SK-N-SH treated with all-trans-retinoic acid at 6 μM for 48 hours (cell line): ENCODE results near the gene PPP2R2C.

Experiments
- ATAC-seq: fragments of 200-7000 bp; cut with Tn5 transposase; 3 replicates; pipeline ENCODE4 v1.9.1; 2020; ENCODE audit warnings: mild to moderate bottlenecking, moderate library complexity
- ARNTL ChIP-seq: fragments of 450-650 bp; formaldehyde crosslinking; IDR thresholded peaks from 2 replicates; pipeline ENCODE4 v1.5.0; 2020; ENCODE audit warnings: low read depth, mild to moderate bottlenecking, moderate library complexity, borderline replicate concordance
- BACH2 ChIP-seq: fragments of 250-450 bp; sonication (Bioruptor Pico); IDR thresholded peaks from 2 replicates; pipeline ENCODE4 v1.9.0; 2021; ENCODE audit warnings: mild to moderate bottlenecking, borderline replicate concordance
- ESRRG ChIP-seq: fragments of 250-450 bp; sonication (Bioruptor Pico); IDR thresholded peaks from 2 replicates; pipeline ENCODE4 v1.6.1; 2021; ENCODE audit warnings: mild to moderate bottlenecking
- GLIS3 ChIP-seq: fragments of 250-450 bp; sonication (Bioruptor Pico); IDR thresholded peaks from 2 replicates; pipeline ENCODE4 v1.5.0; 2020; ENCODE audit warnings: mild to moderate bottlenecking, moderate library complexity
- ISL1 ChIP-seq: fragments of 250-450 bp; sonication (Bioruptor Pico); IDR thresholded peaks from 2 replicates; pipeline ENCODE4 v2.1.2; 2022; ENCODE audit warnings: mild to moderate bottlenecking, moderate library complexity
- OSR1 ChIP-seq: fragments of 250-450 bp; sonication (Bioruptor Pico); IDR thresholded peaks from 2 replicates; pipeline ENCODE4 v1.8.0; 2022; ENCODE audit warnings: moderate library complexity, mild to moderate bottlenecking, inconsistent platforms
- RARB ChIP-seq: fragments of 250-450 bp; sonication (Bioruptor Pico); IDR thresholded peaks from 2 replicates; pipeline ENCODE4 v1.8.0; 2021; ENCODE audit warnings: mild to moderate bottlenecking, moderate library complexity
- TCF4 ChIP-seq: fragments of 250-450 bp; sonication (Bioruptor Pico); IDR thresholded peaks from 2 replicates; pipeline ENCODE4 v1.8.0; 2021; ENCODE audit warnings: mild to moderate bottlenecking, moderate library complexity, borderline replicate concordance
- TOX ChIP-seq: fragments of 250-450 bp; sonication (Bioruptor Pico); IDR thresholded peaks from 2 replicates; pipeline ENCODE4 v1.8.0; 2021; ENCODE audit warnings: mild to moderate bottlenecking, moderate library complexity, borderline replicate concordance
- ZC3H10 ChIP-seq: fragments of 250-450 bp; sonication (Bioruptor Pico); IDR thresholded peaks from 2 replicates; pipeline ENCODE4 v1.5.1; 2021; ENCODE audit warnings: mild to moderate bottlenecking, moderate library complexity
- ZNF565 ChIP-seq: fragments of 450-650 bp; formaldehyde crosslinking; conservative IDR thresholded peaks from 2 replicates; pipeline ENCODE4 v1.5.0; 2020; ENCODE audit warnings: low read depth, mild to moderate bottlenecking, moderate library complexity
- ZNF8 ChIP-seq: fragments of 450-650 bp; formaldehyde crosslinking; IDR thresholded peaks from 2 replicates; pipeline ENCODE4 v1.5.0; 2020; ENCODE audit warnings: mild to moderate bottlenecking, moderate library complexity
- TF ChIP-seq, protein P1 (sequence below): fragments of 250-450 bp; sonication (Bioruptor Pico); IDR thresholded peaks from 2 replicates; pipeline ENCODE4 v1.5.1; 2020; ENCODE audit warnings: low read depth, mild to moderate bottlenecking, moderate library complexity
- TF ChIP-seq, protein P2 (sequence below): fragments of 250-450 bp; sonication (Bioruptor Pico); IDR thresholded peaks from 2 replicates; pipeline ENCODE4 v1.5.1; 2021; ENCODE audit warnings: mild to moderate bottlenecking, moderate library complexity
- TF ChIP-seq, protein P3 (sequence below): fragments of 250-450 bp; sonication (Bioruptor Pico); IDR thresholded peaks from 2 replicates; pipeline ENCODE4 v1.8.0; 2020; ENCODE audit warnings: mild to moderate bottlenecking, moderate library complexity, borderline replicate concordance
- TF ChIP-seq, protein P4 (sequence below): fragments of 250-450 bp; sonication (Bioruptor Pico); IDR thresholded peaks from 2 replicates; pipeline ENCODE4 v1.8.0; 2021; ENCODE audit warnings: low read depth, mild to moderate bottlenecking, moderate library complexity, borderline replicate concordance

Gene PPP2R2C

DNA sequence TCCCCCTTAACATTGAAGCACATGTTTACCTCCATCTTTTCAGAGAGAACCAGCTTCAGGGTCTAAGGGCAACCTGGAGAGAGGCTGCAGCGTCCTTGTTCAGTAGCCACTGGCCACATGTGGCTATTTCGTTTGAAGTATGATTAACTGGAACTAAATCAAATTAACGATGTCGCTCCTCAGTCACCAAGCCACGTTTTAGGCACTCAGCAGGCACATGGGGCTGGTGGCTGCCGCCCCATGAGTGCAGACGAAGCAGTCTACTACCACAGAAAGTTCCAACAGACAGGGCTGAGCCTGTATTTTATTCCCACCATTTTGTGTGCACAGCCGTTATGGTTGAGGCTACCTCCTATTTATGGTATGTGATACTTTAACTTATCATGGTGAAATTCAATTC lies 103.4 kb downstream of the PPP2R2C start (continued):
- TF ChIP-seq, protein P1, sequence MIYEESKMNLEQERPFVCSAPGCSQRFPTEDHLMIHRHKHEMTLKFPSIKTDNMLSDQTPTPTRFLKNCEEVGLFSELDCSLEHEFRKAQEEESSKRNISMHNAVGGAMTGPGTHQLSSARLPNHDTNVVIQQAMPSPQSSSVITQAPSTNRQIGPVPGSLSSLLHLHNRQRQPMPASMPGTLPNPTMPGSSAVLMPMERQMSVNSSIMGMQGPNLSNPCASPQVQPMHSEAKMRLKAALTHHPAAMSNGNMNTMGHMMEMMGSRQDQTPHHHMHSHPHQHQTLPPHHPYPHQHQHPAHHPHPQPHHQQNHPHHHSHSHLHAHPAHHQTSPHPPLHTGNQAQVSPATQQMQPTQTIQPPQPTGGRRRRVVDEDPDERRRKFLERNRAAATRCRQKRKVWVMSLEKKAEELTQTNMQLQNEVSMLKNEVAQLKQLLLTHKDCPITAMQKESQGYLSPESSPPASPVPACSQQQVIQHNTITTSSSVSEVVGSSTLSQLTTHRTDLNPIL: no peak
- TF ChIP-seq, protein P2, sequence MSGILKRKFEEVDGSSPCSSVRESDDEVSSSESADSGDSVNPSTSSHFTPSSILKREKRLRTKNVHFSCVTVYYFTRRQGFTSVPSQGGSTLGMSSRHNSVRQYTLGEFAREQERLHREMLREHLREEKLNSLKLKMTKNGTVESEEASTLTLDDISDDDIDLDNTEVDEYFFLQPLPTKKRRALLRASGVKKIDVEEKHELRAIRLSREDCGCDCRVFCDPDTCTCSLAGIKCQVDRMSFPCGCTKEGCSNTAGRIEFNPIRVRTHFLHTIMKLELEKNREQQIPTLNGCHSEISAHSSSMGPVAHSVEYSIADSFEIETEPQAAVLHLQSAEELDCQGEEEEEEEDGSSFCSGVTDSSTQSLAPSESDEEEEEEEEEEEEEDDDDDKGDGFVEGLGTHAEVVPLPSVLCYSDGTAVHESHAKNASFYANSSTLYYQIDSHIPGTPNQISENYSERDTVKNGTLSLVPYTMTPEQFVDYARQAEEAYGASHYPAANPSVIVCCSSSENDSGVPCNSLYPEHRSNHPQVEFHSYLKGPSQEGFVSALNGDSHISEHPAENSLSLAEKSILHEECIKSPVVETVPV: no peak
- no peak for TF ChIP-seq ZNF565

DNA sequence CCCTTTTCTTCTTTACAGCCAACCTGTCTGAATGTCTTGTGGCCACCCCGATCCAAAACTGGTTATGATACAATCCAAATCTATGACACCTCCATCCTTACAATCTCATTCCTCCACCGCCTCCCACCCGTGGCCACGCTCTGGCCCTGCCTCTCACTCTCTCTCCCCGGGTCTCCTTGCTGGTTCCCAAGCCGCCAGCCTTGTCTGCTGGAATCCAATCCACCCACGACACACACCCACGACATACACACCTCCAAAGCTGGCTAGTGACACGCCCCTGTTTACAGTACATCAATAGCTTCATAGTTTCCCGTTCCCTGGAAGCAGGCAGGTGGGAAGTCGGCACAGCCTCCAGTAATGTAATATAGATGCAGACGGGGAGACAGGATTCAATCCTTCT lies 103.8 kb downstream of the PPP2R2C start:
- ATAC-seq: no peak
- TF ChIP-seq ZC3H10 (CRISPR knock-in tag) (no peak), ARNTL (no peak), ESRRG (no peak), ZNF8 (CRISPR knock-in tag) (no peak), TCF4 (CRISPR knock-in tag) (no peak)
- TF ChIP-seq, protein P2: no peak
- TF ChIP-seq, protein P3, sequence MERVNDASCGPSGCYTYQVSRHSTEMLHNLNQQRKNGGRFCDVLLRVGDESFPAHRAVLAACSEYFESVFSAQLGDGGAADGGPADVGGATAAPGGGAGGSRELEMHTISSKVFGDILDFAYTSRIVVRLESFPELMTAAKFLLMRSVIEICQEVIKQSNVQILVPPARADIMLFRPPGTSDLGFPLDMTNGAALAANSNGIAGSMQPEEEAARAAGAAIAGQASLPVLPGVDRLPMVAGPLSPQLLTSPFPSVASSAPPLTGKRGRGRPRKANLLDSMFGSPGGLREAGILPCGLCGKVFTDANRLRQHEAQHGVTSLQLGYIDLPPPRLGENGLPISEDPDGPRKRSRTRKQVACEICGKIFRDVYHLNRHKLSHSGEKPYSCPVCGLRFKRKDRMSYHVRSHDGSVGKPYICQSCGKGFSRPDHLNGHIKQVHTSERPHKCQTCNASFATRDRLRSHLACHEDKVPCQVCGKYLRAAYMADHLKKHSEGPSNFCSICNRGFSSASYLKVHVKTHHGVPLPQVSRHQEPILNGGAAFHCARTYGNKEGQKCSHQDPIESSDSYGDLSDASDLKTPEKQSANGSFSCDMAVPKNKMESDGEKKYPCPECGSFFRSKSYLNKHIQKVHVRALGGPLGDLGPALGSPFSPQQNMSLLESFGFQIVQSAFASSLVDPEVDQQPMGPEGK (CRISPR knock-in tag): no peak
- TF ChIP-seq, protein P4, sequence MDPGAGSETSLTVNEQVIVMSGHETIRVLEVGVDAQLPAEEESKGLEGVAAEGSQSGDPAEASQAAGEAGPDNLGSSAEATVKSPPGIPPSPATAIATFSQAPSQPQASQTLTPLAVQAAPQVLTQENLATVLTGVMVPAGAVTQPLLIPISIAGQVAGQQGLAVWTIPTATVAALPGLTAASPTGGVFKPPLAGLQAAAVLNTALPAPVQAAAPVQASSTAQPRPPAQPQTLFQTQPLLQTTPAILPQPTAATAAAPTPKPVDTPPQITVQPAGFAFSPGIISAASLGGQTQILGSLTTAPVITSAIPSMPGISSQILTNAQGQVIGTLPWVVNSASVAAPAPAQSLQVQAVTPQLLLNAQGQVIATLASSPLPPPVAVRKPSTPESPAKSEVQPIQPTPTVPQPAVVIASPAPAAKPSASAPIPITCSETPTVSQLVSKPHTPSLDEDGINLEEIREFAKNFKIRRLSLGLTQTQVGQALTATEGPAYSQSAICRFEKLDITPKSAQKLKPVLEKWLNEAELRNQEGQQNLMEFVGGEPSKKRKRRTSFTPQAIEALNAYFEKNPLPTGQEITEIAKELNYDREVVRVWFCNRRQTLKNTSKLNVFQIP (CRISPR knock-in tag): no peak
- TF ChIP-seq, all 23 proteins: peak for 0

DNA sequence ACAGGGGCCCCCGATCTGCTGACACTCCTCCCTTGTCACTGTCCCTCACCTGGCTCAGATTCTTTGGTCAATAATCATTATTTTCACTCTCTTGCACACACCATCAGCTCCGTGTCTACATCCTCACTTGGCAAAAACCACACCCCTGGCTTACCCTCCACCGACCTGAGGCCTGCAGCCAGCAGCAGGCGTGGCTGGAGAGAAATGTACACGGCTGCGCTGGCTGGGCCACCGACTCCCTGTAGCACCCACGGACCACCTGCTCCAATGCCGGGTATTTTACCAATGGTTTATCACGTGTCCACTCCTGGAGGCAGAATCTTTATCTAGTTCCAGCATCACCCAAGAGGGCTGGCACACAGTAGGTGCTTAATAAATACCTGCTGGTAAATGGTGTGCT lies 104.3 kb downstream of the PPP2R2C start:
- no peak for ATAC-seq
- TF ChIP-seq GLIS3 (CRISPR knock-in tag) (no peak), RARB (CRISPR knock-in tag) (no peak), ESRRG (no peak), TOX (CRISPR knock-in tag) (no peak), ZC3H10 (CRISPR knock-in tag) (no peak), ISL1 (CRISPR knock-in tag) (no peak), OSR1 (CRISPR knock-in tag) (no peak), BACH2 (CRISPR knock-in tag) (no peak), ARNTL (no peak), ZNF8 (CRISPR knock-in tag) (no peak)
- TF ChIP-seq, protein P3 (CRISPR knock-in tag): no peak
- TF ChIP-seq, protein P2: no peak

DNA sequence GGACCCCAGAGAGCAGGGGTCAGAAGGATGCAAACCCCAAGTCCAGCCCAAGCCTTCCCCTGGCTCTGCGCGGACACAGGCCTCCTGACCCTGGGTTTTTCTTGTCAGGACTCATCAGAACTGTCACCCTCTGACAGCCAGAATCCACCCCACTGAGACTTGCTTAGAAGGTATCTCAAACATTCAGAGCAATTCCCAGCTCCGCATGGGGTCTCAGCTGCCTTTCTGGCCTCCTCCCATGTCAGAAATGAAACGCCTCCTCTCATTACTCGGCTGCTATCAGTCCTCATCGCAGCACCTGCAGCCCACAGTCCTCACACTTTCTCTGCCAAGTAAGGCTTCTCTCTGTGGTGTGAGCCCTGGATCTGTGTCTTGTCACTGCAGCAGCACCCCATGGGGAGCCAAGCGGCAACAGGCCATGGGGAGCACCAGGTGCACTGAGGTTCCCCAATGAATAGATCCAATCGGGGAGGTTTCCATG lies 105.0 kb downstream of the PPP2R2C start:
- ATAC-seq: no peak
- no peak for TF ChIP-seq ZNF565
